K562 (cell line): Measurements from ENCODE around the gene MSANTD1. TPM values are rescaled to one million over a fixed set of nuclear protein-coding genes. Genes with fewer than 3 reads are reported as not detected.

Source experiments
- ATAC-seq: fragments of 200-7000 bp; cut with Tn5 transposase; 3 replicates; pipeline ENCODE4 v1.9.1; 2020; ENCODE audit warnings: moderate library complexity
- BruUV-seq: library from RNA; stranded (reverse); fragments of 400-500 nt; replicated peaks from 2 replicates; lab custom pipeline; 2021; lab: Mats Ljungman, UMichigan
- CTCF ChIA-PET: fragments of 300-600 bp; formaldehyde crosslinking; extraction: SDS; loops from one replicate; lab custom pipeline; 2021; ENCODE audit warnings: low intra/inter-chr PET ratio; lab: Yijun Ruan, JAX
- POLR2A ChIA-PET: fragments of 300-600, 350-650 bp; sonication (Branson Sonifier 250); formaldehyde crosslinking; extraction: SDS; loops from one replicate; lab custom pipeline; 2021; ENCODE audit warnings: antibody characterized with exemption, inconsistent platforms; lab: Yijun Ruan, JAX
- DNase-seq, 4 experiments: peaks; one replicate each; pipeline versions ENCODE4 v3.0.0 to v3.0.0-alpha.2; 2011 to 2018; ENCODE audit warnings: low spot score in 3 of 4, mixed read lengths in 3 of 4; ENCODE audit errors: extremely low read depth in 1 of 4
- FAIRE-seq: peaks from 2 replicates; lab custom pipeline; 2011; peaks lifted over from hg19 to GRCh38; lab: Jason Lieb, UNC
- H2AFZ ChIP-seq: 2 replicates; pipeline ENCODE4 v1.6.0; 2011; ENCODE audit warnings: low read depth, low read length, control low read depth, inconsistent platforms
- H3K27ac ChIP-seq: fragments of 200-600 bp; 3 replicates; pipeline ENCODE4 v1.8.0; 2011; ENCODE audit warnings: low read depth, mild to moderate bottlenecking, control low read depth, inconsistent platforms, low read length, moderate library complexity, mixed read lengths; ENCODE audit errors: extremely low read depth
- H3K27me3 ChIP-seq, 2 experiments: fragments of 300-600 bp in 1 of 2; 2 replicates in 1 of 2; 3 replicates in 1 of 2; pipeline versions ENCODE4 v1.6.0 to v1.8.0; 2011; ENCODE audit warnings: inconsistent platforms in 2 of 2, low read length in 2 of 2, mild to moderate bottlenecking in 1 of 2, mixed read lengths in 1 of 2, moderate library complexity in 1 of 2; ENCODE audit not compliant: control insufficient read depth in 2 of 2, insufficient read depth in 2 of 2
- H3K36me3 ChIP-seq: fragments of 300-600 bp; 3 replicates; pipeline ENCODE4 v1.8.0; 2011; ENCODE audit warnings: mild to moderate bottlenecking, low read length, inconsistent platforms; ENCODE audit not compliant: control insufficient read depth, insufficient read depth
- H3K4me1 ChIP-seq, 2 experiments: fragments of 200-600 bp in 1 of 2; replicated peaks in 1 of 2; 2 replicates in 1 of 2; 3 replicates in 1 of 2; pipeline versions ENCODE4 v1.5.1 to v1.8.0; 2011; ENCODE audit warnings: inconsistent platforms in 2 of 2, low read length in 2 of 2, mild to moderate bottlenecking in 1 of 2, mixed read lengths in 1 of 2, moderate library complexity in 1 of 2; ENCODE audit not compliant: control insufficient read depth in 2 of 2, insufficient read depth in 2 of 2
- H3K4me2 ChIP-seq: 2 replicates; pipeline ENCODE4 v1.6.1; 2011; ENCODE audit warnings: low read length, control low read depth, inconsistent platforms, mixed read lengths; ENCODE audit not compliant: insufficient read depth
- H3K4me3 ChIP-seq: fragments of 200-600 bp; sonication (generic), shearing (Covaris generic); 2 replicates; pipeline ENCODE4 v1.5.1; 2016; ENCODE audit warnings: control low read depth, inconsistent platforms
- H3K79me2 ChIP-seq: fragments of 200-600 bp; 3 replicates; pipeline ENCODE4 v1.8.0; 2011; ENCODE audit warnings: low read length, inconsistent platforms; ENCODE audit not compliant: control insufficient read depth, insufficient read depth
- H3K9ac ChIP-seq, 2 experiments: 2 replicates each; pipeline versions ENCODE4 v1.6.0 to v1.6.1; 2011; ENCODE audit warnings: low read depth in 2 of 2, low read length in 2 of 2, control low read depth in 1 of 2, inconsistent platforms in 1 of 2, mild to moderate bottlenecking in 1 of 2, mixed read lengths in 1 of 2; ENCODE audit not compliant: insufficient read depth in 1 of 2
- H3K9me1 ChIP-seq: one replicate; pipeline ENCODE4 v1.6.0; 2011; ENCODE audit warnings: inconsistent platforms, mild to moderate bottlenecking, low read length, moderate library complexity; ENCODE audit not compliant: control insufficient read depth, insufficient read depth
- H3K9me3 ChIP-seq: replicated peaks from 2 replicates; pipeline ENCODE4 v1.5.1; 2011; ENCODE audit warnings: low read depth, low read length, inconsistent platforms; ENCODE audit not compliant: control insufficient read depth, insufficient read depth
- H4K20me1 ChIP-seq: replicated peaks from 2 replicates; pipeline ENCODE4 v1.6.1; 2011; ENCODE audit warnings: low read length, inconsistent platforms, mixed read lengths; ENCODE audit not compliant: control insufficient read depth, insufficient read depth
- PREB ChIP-seq: sonication (generic); formaldehyde crosslinking; IDR thresholded peaks from 2 replicates; pipeline ENCODE4 v1.8.1; 2023; ENCODE audit warnings: mild to moderate bottlenecking, missing genetic modification reagents
- RAD51 ChIP-seq: fragments of 450-650 bp; IDR thresholded peaks from 2 replicates; pipeline ENCODE4 v1.7.1; 2016; ENCODE audit warnings: low read depth, mild to moderate bottlenecking, borderline replicate concordance
- SLC30A9 ChIP-seq: fragments of 250-450 bp; sonication (Bioruptor Pico); IDR thresholded peaks from 2 replicates; pipeline ENCODE4 v1.8.0; 2022; ENCODE audit warnings: mild to moderate bottlenecking, moderate library complexity
- SMARCA5 ChIP-seq: fragments of 450-650 bp; IDR thresholded peaks from 2 replicates; pipeline ENCODE4 v1.6.1; 2016
- WGBS: fragments of 100-300 bp; shearing (Covaris generic); methylation state at CpG from one replicate; pipeline ENCODE4 v1.1.6; 2016; ENCODE audit warnings: low coverage, mixed read lengths; ENCODE audit not compliant: insufficient coverage; ENCODE audit errors: missing lambda C conversion rate; 5-methylcytosine and 5-hydroxymethylcytosine counted together
- in situ Hi-C: fragments of 300-500 bp; cut with MboI; formaldehyde crosslinking; loops from 4 replicates; pipeline ENCODE4 v1.15.0; 2018; ENCODE audit warnings: inconsistent platforms, mixed read lengths
- intact Hi-C: fragments of 100-400 bp; cut with micrococcal nuclease; formaldehyde crosslinking; loops from 2 replicates; pipeline ENCODE4 v1.14.2; 2022
- polyA plus RNA-seq, 8 experiments: library from polyadenylated mRNA; depleted of rRNA in 4 of 8; stranded (reverse) in 5 of 8; unstranded in 3 of 8; fragments of >200 nt; fragmentation: Nextera tagmentation in 2 of 8; fragmentation: Illumina TruSeq in 1 of 8; extraction: Ambion mirVana in 2 of 8; extraction: Trizol in 1 of 8; gene quantifications; 2 replicates each; pipeline versions ENCODE4 v1.2.1 to v1.2.3, GENCODE V29; 2011 to 2014; ENCODE audit warnings: inconsistent platforms in 1 of 8, missing spikeins in 1 of 8
- total RNA-seq, 7 experiments: library from RNA; depleted of rRNA in 6 of 7; stranded (reverse); fragments of >200 nt in 6 of 7; fragmentation: Illumina TruSeq in 2 of 7; extraction: Trizol in 2 of 7; gene quantifications; 2 replicates each; pipeline versions ENCODE4 v1.2.1 to v1.2.3, GENCODE V29; 2011 to 2021; ENCODE audit warnings: low replicate concordance in 1 of 7

The MSANTD1 gene
- total and polyA plus RNA-seq, 9 of the 15 experiments (the other 6 are each of a cell fraction or from before 2014, with no cell fraction given): 0.04 to 0.09 (median 0.07) TPM; not detected in 6

- TF ChIP-seq SMARCA5 (no peak), PREB (no peak), SLC30A9 (CRISPR knock-in tag) (no peak)
These were observed 19.0 kb upstream of the MSANTD1 start (continued) for GRCh38 chr4:3229964-3230363.

- H3K4me1 ChIP-seq: peaks cover 0 to 11% of the 10 kb centered on the region in 2 experiments; a peak in 3 of 5 replicates
- WGBS: 87% methylated on average over 8 of the region's 9 CpGs
- BruUV-seq: no TSS peak
- no peak overlapping the region for H3K27ac ChIP-seq
- H3K9ac ChIP-seq: no peak overlapping the region; a peak in 1 of 4 replicates
- no peaks in the 10 kb centered on the region for H3K79me2 ChIP-seq
- H3K9me3 ChIP-seq: no peaks in the 10 kb centered on the region
- ChIA-PET POLR2A (interaction anchor here (1.4 kb wide), 1 partner anchor 10 kb away, joined by 6 read pairs; no protein-coding TSS in a partner anchor), CTCF (no interaction called here)
- ATAC-seq (no peak), DNase-seq (no peak), FAIRE-seq (no peak)
- no peak overlapping the region for H3K4me2 ChIP-seq
- in situ Hi-C loops (no loop called here), intact Hi-C loops (no loop called here)
- no peak overlapping the region for H2AFZ ChIP-seq
- no peaks in the 10 kb centered on the region for H3K27me3 ChIP-seq
- peaks cover 5% of the 10 kb centered on the region for H3K9me1 ChIP-seq
- peaks cover 58% of the 10 kb centered on the region for H3K36me3 ChIP-seq
- H3K4me3 ChIP-seq: no peak overlapping the region
- no peaks in the 10 kb centered on the region; the same call in 1 of the 2 replicates for H4K20me1 ChIP-seq
- TF ChIP-seq RAD51: no peak
These were observed 17.5 kb upstream of the MSANTD1 start for GRCh38 chr4:3231471-3231870.
